ENCODE results near the gene CDADC1.

DNA sequence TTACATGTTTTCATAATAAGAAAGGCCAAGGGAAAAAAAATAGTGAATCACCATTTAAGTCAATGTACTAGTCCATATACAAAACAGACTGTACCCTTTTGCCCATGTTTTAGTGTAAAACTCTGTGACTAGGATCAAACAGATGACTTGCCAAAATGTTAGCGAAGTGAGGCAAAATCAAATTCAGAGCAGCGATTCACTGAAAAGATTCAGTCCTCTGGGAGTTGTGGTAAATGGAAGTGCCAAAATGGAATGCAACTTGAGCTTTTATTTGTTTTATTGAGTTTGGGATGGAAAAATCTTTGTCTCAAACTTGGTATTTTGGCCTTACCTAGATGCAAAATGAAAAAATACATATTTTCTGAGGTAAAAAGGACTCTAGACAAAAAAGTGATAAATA, 9.1 kb downstream of the CDADC1 start:
- TF ChIP-seq, protein P1, sequence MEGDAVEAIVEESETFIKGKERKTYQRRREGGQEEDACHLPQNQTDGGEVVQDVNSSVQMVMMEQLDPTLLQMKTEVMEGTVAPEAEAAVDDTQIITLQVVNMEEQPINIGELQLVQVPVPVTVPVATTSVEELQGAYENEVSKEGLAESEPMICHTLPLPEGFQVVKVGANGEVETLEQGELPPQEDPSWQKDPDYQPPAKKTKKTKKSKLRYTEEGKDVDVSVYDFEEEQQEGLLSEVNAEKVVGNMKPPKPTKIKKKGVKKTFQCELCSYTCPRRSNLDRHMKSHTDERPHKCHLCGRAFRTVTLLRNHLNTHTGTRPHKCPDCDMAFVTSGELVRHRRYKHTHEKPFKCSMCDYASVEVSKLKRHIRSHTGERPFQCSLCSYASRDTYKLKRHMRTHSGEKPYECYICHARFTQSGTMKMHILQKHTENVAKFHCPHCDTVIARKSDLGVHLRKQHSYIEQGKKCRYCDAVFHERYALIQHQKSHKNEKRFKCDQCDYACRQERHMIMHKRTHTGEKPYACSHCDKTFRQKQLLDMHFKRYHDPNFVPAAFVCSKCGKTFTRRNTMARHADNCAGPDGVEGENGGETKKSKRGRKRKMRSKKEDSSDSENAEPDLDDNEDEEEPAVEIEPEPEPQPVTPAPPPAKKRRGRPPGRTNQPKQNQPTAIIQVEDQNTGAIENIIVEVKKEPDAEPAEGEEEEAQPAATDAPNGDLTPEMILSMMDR (IDR thresholded peaks at IDR 0.05 in 2 of 3, conservative IDR thresholded peaks at IDR 0.05 in 1 of 3; ENCODE audit: control insufficient read depth in 2 of 3, extremely low read depth in 1 of 3, insufficient read depth in 1 of 3, low read depth in 3 of 3, low read length in 3 of 3): no peak
- TF ChIP-seq HDAC6 (IDR thresholded peaks at IDR 0.05; ENCODE audit: unreplicated experiment) (no peak), POLR2A (IDR thresholded peaks at IDR 0.05; ENCODE audit: low read depth, low read length) (no peak), EZH2 (IDR thresholded peaks at IDR 0.05; ENCODE audit: borderline replicate concordance, control insufficient read depth, low read depth, low read length) (no peak), SUZ12 (IDR thresholded peaks at IDR 0.05; ENCODE audit: unreplicated experiment) (no peak), NBN (IDR thresholded peaks at IDR 0.05) (no peak), ZNF274 (IDR thresholded peaks at IDR 0.05; ENCODE audit: insufficient read depth, insufficient read length) (no peak), BCLAF1 (IDR thresholded peaks at IDR 0.05) (no peak), POLR2AphosphoS5 (IDR thresholded peaks at IDR 0.05; ENCODE audit: low read length) (no peak), CHD1 (IDR thresholded peaks at IDR 0.05; ENCODE audit: low read depth, low read length) (no peak), NFYA (IDR thresholded peaks at IDR 0.05; ENCODE audit: borderline replicate concordance, low read depth, low read length) (no peak)
- TF ChIP-seq, protein P2, sequence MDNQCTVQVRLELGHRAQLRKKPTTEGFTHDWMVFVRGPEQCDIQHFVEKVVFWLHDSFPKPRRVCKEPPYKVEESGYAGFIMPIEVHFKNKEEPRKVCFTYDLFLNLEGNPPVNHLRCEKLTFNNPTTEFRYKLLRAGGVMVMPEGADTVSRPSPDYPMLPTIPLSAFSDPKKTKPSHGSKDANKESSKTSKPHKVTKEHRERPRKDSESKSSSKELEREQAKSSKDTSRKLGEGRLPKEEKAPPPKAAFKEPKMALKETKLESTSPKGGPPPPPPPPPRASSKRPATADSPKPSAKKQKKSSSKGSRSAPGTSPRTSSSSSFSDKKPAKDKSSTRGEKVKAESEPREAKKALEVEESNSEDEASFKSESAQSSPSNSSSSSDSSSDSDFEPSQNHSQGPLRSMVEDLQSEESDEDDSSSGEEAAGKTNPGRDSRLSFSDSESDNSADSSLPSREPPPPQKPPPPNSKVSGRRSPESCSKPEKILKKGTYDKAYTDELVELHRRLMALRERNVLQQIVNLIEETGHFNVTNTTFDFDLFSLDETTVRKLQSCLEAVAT (IDR thresholded peaks at IDR 0.05): no peak
- TF ChIP-seq, protein P3, sequence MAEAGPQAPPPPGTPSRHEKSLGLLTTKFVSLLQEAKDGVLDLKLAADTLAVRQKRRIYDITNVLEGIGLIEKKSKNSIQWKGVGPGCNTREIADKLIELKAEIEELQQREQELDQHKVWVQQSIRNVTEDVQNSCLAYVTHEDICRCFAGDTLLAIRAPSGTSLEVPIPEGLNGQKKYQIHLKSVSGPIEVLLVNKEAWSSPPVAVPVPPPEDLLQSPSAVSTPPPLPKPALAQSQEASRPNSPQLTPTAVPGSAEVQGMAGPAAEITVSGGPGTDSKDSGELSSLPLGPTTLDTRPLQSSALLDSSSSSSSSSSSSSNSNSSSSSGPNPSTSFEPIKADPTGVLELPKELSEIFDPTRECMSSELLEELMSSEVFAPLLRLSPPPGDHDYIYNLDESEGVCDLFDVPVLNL (IDR thresholded peaks at IDR 0.05; ENCODE audit: low read depth, low read length): no peak

All from GM12878 (cell line).